IPS-20b (cell line): ENCODE data around the gene VPS33B.

ENCODE experiments used
- H3K27ac ChIP-seq: one replicate; pipeline ENCODE4 v1.5.1; 2013; ENCODE audit warnings: low read length
- H3K27me3 ChIP-seq: 2 replicates; pipeline ENCODE4 v1.6.1; 2013; ENCODE audit warnings: mild to moderate bottlenecking, low read length, inconsistent platforms; ENCODE audit not compliant: insufficient read depth
- H3K36me3 ChIP-seq: 2 replicates; pipeline ENCODE4 v1.6.1; 2013; ENCODE audit warnings: low read depth, mild to moderate bottlenecking, inconsistent platforms, low read length, moderate library complexity; ENCODE audit not compliant: insufficient read depth
- H3K4me1 ChIP-seq: 2 replicates; pipeline ENCODE4 v1.6.1; 2013; ENCODE audit warnings: mild to moderate bottlenecking, control low read depth, inconsistent platforms, low read length, moderate library complexity; ENCODE audit not compliant: insufficient read depth
- H3K4me3 ChIP-seq: 2 replicates; pipeline ENCODE4 v1.5.1; 2013; ENCODE audit warnings: mild to moderate bottlenecking, low read length, inconsistent platforms
- H3K9ac ChIP-seq: 2 replicates; pipeline ENCODE4 v1.6.1; 2013; ENCODE audit warnings: low read depth, mild to moderate bottlenecking, inconsistent platforms, low read length, moderate library complexity
- H3K9me3 ChIP-seq: 2 replicates; pipeline ENCODE4 v1.6.1; 2013; ENCODE audit warnings: mild to moderate bottlenecking, low read depth, low read length, inconsistent platforms; ENCODE audit not compliant: insufficient read depth

The VPS33B gene

DNA sequence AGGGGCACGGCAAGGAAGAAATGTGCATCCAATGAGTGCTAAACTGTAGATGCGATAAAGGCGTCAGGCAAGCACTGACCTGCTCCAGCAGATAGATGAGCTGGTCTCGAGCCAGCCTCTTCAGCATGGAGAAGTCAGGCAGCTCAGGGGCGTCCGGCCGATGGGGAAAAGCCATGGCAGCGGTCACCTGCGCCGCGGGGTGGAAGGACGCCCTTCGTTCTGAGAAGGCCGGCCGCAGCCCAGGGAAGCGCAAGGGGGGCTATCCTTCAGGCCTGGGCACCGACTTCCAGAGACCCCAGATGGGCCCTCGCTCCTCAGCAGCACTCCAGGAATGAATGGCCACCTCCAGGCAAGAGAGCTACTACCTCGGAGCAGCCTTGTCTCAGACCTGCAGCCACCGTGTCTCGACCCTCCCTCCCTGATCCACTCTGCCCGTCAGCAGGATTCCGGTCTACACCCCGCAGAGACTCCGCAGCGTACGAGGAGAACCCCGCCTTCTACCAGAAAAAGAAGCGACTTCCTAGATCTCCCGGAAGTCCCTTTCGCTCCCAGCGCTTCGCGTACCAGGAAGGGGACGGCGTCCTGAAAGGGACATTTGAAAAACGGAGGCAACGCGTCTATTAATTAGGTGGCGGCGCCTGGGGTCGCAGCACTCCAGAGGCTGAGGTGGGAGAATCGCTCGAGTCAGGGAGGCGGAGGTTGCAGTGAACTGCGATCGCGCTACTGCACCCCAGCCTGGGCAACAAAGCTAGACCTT is at the start of gene VPS33B:
Gene VPS33B, minus strand, starts transcription at position 520 of the 757 bp plus-strand sequence. Its CDS starts 345 bp downstream, at position 175.
- H3K4me3 ChIP-seq = peak within 1 kb of the TSS; percentile 83
- H3K9ac ChIP-seq = peak within 1 kb of the TSS; percentile 74
- H3K27me3 ChIP-seq = no peaks in the 10 kb centered on the region
- H3K4me1 ChIP-seq = no peaks in the 10 kb centered on the region; the same call in 1 of the 2 replicates
- H3K9me3 ChIP-seq = no peaks in the 10 kb centered on the region
- H3K36me3 ChIP-seq = no peaks in the 10 kb centered on the region
- no peak within 1 kb of the TSS for H3K27ac ChIP-seq

DNA sequence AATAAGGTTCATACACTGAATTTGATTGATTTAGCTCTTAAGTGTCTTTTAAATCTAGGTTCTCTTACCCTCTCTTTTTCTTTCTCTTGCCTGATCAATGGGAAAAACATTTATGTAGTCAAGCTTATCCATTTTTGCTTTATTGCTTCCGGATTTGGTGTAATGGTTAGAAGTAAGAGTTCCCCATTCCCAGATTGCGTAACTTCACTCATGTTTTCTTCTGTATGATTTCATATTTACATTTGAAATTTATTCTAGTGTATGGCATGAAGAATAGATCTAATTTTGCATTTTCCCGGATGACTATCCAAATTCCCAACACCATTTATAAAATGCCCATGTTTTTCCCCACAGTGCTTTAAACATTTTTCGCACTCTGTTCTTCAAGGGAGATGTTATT is 49.8 kb upstream of the VPS33B start:
- Histone ChIP-seq H3K9me3 (no peaks in the 10 kb centered on the region), H3K36me3 (no peaks in the 10 kb centered on the region), H3K27me3 (no peaks in the 10 kb centered on the region), H3K27ac (no peak overlapping the region), H3K4me3 (no peak overlapping the region), H3K4me1 (no peaks in the 10 kb centered on the region), H3K9ac (no peak overlapping the region)

DNA sequence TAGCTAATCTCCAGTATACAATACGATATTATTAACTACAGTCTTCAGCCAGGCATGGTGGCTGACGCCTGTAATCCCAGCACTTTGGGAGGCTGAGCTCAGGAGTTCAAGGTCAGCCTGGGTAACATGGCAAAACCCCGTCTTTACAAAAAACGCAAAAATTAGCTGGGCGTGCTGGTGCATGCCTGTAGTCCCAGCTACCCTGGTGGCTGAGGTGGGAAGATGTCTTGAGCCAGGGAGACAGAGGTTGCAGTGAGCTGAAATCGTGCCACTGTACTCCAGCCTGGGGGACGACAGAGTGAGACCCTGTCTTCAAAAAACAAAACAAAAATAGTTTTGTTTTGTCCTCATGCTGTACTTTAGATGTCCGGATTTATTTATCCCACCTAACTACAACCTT is 48.5 kb upstream of the VPS33B start:
- no peak overlapping the region for H3K4me3 ChIP-seq
- H3K27ac ChIP-seq = no peak overlapping the region
- H3K9ac ChIP-seq = no peak overlapping the region
- H3K27me3 ChIP-seq = no peaks in the 10 kb centered on the region
- H3K36me3 ChIP-seq = no peaks in the 10 kb centered on the region
- no peaks in the 10 kb centered on the region for H3K4me1 ChIP-seq
- no peaks in the 10 kb centered on the region for H3K9me3 ChIP-seq

DNA sequence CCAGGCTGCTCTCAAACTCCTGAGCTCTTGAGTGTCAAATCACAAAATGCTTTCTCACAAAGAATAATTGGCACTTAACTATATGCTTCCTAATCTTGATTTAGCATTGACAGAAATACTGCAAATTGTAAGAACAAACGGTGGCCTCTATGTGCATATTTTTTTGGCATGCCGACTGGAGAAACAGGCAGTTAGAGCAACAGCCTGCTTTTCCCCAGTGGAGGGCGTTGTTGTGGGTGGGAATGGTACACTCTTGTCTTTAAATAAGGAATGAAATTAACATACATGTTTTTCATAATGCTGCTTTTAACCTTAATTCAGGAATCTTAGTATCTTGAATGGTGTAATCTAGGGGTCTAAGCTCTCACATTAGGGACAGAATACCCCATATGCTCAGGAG is 46.6 kb upstream of the VPS33B start:
- Histone ChIP-seq H3K4me1 (no peaks in the 10 kb centered on the region), H3K4me3 (no peak overlapping the region), H3K27me3 (no peaks in the 10 kb centered on the region), H3K9ac (no peak overlapping the region), H3K9me3 (peaks cover 7% of the 10 kb centered on the region; the same call in 1 of the 2 replicates), H3K36me3 (no peaks in the 10 kb centered on the region), H3K27ac (no peak overlapping the region)

DNA sequence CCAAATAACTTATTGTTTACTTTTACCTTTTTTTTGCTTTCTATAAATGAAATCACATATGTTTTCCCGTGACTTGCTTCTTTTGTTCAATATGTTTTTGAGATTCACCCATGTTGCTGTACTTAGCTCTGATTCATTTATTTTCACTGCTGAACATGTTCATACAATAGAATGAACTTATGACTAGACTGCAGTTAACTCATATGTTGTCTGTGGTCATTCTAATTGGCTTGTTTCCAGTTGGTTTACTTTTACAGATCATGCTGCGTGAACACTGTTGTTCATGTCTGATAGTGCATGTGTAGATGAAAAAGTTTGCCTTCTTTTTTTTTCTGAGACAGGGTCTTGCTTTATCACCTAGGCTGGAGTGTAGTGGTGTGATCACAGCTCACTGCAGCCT is 46.0 kb upstream of the VPS33B start:
- Histone ChIP-seq H3K27me3 (no peaks in the 10 kb centered on the region), H3K36me3 (no peaks in the 10 kb centered on the region), H3K4me3 (no peak overlapping the region), H3K9ac (no peak overlapping the region), H3K9me3 (peaks cover 7% of the 10 kb centered on the region; the same call in 1 of the 2 replicates), H3K4me1 (no peaks in the 10 kb centered on the region), H3K27ac (no peak overlapping the region)

DNA sequence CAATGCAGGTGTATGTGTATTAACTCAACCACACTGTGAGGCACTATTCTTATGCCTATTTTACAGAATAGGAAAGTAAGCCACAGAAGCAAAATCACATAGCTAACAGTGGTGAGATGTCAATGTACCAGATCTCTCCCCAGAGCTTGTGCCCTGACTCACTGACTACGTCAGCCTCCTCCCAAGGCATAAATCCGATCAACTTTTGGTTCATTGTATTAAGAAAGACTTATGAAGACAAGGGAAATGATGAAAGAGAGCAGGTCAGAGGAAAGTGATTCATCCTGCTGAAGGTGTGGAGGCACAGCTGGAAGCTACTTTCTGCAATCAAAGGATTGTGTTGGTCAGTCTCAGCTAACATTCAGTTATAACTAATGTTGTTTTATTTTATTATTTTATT is 44.6 kb upstream of the VPS33B start:
- Histone ChIP-seq H3K27ac (no peak overlapping the region), H3K9ac (no peak overlapping the region), H3K27me3 (no peaks in the 10 kb centered on the region), H3K36me3 (no peaks in the 10 kb centered on the region), H3K4me3 (no peak overlapping the region), H3K9me3 (peaks cover 7% of the 10 kb centered on the region; the same call in 1 of the 2 replicates), H3K4me1 (no peaks in the 10 kb centered on the region)

DNA sequence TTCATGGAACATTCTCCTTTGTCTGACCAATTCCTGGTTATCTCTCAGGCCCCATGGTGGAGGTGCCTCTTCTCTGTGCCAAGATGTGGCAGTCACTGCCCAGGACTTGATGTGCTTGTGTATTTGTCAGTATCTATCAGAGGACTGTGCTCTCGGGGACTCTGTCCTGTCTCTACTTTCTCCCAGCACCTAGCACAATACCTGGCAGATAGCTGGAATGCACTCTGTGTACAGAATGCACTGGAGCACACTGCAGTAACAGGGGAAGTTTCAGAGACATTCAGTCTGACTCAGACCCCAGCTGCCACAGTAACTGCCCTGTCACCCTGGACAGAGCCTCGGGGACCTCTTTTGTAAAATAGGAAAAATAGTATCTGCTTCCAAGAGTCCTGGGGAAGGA is 43.1 kb upstream of the VPS33B start:
- Histone ChIP-seq H3K27ac (no peak overlapping the region), H3K9me3 (peaks cover 7% of the 10 kb centered on the region; the same call in 1 of the 2 replicates), H3K9ac (no peak overlapping the region), H3K4me1 (no peaks in the 10 kb centered on the region), H3K4me3 (no peak overlapping the region), H3K27me3 (no peaks in the 10 kb centered on the region), H3K36me3 (no peaks in the 10 kb centered on the region)

DNA sequence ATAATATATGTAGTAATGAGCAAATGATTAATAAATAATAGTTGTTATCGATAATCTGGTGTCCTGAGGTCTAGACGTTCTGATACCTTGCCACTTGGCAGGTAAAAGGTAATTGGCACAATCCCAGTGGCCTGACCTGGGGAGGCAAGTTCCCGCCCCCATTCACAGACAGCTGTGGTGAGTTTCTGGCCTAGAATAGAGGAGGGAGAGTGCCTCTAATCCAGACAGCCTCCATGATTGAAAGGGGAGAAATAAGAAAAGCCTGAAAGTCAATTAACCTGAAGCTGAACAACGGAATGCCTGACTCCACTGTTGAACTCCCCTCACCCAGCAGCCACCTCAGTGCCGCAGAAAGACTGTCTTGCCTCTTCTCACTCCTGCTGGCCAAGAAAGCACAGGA is 39.6 kb upstream of the VPS33B start:
- no peak overlapping the region for H3K27ac ChIP-seq
- H3K27me3 ChIP-seq = peaks cover 4% of the 10 kb centered on the region; the same call in 1 of the 2 replicates
- H3K4me3 ChIP-seq = no peak overlapping the region
- no peaks in the 10 kb centered on the region for H3K36me3 ChIP-seq
- no peak overlapping the region for H3K9ac ChIP-seq
- no peaks in the 10 kb centered on the region for H3K4me1 ChIP-seq
- peaks cover 7% of the 10 kb centered on the region; the same call in 1 of the 2 replicates for H3K9me3 ChIP-seq

DNA sequence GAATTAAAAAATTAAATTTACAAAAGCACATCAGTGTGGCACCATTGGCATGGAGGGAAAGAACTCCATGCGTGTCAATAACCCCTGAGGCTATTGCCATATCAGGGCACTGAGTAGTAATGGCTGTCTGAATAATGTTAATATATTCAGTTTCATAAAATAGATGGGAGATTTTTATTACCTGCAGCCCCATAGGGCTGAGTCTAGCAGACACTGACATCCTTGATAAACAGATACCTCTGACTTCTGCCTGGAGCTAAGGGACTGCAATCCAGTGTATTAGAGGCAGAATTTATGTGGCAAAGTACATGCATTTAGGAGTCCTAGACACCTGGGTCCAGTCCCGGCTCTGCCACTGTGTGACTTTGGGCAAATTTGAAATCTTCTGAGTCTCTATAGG is 38.8 kb upstream of the VPS33B start:
- H3K36me3 ChIP-seq = no peaks in the 10 kb centered on the region
- no peak overlapping the region for H3K27ac ChIP-seq
- peaks cover 7% of the 10 kb centered on the region; the same call in 1 of the 2 replicates for H3K9me3 ChIP-seq
- no peak overlapping the region for H3K4me3 ChIP-seq
- H3K27me3 ChIP-seq = peaks cover 10% of the 10 kb centered on the region
- no peaks in the 10 kb centered on the region for H3K4me1 ChIP-seq
- no peak overlapping the region for H3K9ac ChIP-seq

DNA sequence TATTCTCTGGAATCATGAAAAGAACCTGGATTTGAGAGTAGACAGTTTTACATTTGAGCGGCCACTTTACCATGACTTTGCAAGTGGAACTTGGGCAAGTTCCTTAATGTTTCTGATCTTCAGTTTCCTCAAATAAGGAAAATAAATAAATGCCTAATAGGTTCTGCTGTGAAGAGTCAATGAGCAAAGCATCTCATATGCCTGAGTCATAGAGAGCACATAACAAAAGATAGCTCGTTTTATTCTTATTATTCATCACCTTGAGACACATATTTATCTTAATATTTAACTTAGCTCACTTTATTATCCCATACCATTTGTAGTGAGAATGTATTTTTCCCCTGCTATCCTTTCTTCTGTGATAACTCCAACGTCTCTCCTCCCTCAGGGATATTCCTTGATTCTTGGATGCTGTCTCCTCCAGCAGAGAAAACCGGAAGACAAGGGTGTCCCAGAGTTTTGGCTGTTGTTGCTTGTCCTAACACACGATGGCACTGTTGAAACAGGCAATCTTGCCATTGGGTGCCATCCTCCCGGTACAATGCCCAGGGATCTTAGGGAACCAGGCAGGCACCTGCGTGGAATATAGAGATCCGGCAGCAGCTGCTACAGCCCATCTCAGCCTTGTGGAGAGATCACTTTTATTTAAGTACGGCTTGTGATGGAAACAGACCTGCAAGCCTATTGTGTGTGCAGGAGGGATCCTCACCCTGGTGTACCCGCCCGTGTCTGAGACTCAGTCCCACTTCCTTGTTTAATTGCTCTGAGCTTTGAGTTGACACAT is 33.3 kb upstream of the VPS33B start:
- H3K36me3 ChIP-seq = no peaks in the 10 kb centered on the region
- H3K9me3 ChIP-seq = no peaks in the 10 kb centered on the region
- no peak overlapping the region for H3K9ac ChIP-seq
- H3K4me1 ChIP-seq = no peaks in the 10 kb centered on the region
- no peak overlapping the region for H3K27ac ChIP-seq
- H3K4me3 ChIP-seq = no peak overlapping the region
- peaks cover 13% of the 10 kb centered on the region for H3K27me3 ChIP-seq

DNA sequence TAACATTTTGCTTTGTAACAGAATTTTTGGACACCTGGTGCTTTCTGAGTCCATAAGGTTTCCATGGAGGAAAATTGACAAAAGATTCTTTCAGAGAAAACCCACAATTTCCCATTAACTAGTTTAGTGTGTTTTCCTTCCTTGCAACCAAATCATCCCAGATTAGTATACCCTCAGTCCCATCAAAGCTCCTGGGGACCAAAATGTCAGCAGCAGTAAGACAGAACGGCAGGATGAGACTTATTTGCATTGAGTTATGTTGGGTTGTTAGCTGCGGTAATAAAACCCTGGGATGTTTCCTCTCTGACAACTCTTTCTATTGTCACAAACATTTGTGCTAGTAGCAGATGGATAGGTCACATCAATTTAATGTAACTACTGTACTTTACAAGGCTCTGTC is 32.4 kb upstream of the VPS33B start:
- Histone ChIP-seq H3K36me3 (no peaks in the 10 kb centered on the region), H3K27me3 (peaks cover 13% of the 10 kb centered on the region), H3K9me3 (no peaks in the 10 kb centered on the region), H3K9ac (no peak overlapping the region), H3K4me1 (no peaks in the 10 kb centered on the region), H3K27ac (no peak overlapping the region), H3K4me3 (no peak overlapping the region)

DNA sequence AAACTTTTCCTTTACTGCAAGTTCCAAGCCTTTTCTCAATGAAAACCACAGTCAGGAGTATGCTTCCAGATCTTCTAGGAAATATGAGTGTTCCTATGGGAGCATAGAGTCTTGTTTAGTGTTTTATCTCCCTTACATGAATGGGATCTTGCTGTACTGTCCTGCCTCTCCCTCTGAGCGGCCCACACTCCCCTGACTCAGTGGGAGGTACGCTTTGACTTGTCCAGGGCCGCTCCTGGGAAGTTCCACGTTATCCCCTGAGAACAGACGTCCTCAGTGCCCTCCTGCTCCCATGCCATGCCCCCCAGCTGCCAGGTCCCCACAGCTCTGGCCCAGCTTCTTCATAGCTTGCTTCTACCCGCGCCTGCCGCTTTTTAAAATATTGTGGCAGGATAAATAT is 28.9 kb upstream of the VPS33B start:
- Histone ChIP-seq H3K9me3 (no peaks in the 10 kb centered on the region), H3K27me3 (peaks cover 3% of the 10 kb centered on the region), H3K27ac (no peak overlapping the region), H3K4me3 (no peak overlapping the region), H3K36me3 (no peaks in the 10 kb centered on the region), H3K4me1 (peaks cover 2% of the 10 kb centered on the region; the same call in 1 of the 2 replicates), H3K9ac (no peak overlapping the region)
